Left hindlimb (tissue), 1 donor: ENCODE results near the gene TGFBR1.

Experiments
- DNase-seq: peaks from one replicate; pipeline ENCODE4 v3.0.0-alpha.2; 2018

The TGFBR1 gene

GRCh38 chr9:99108131-99108530, 3.2 kb downstream of the TGFBR1 start:
- no peak for DNase-seq

- DNase-seq: no peak
These were observed 4.6 kb downstream of the TGFBR1 start for GRCh38 chr9:99109522-99109921.

GRCh38 chr9:99112750-99113413, 8.0 kb downstream of the TGFBR1 start:
- no peak for DNase-seq

- no peak for DNase-seq
These were observed 8.6 kb downstream of the TGFBR1 start for GRCh38 chr9:99113414-99114048.

- DNase-seq: no peak
These were observed 9.1 kb downstream of the TGFBR1 start for GRCh38 chr9:99114049-99114440.

GRCh38 chr9:99114846-99115500, 10.1 kb downstream of the TGFBR1 start:
- DNase-seq: no peak

- no peak for DNase-seq
These were observed 11.1 kb downstream of the TGFBR1 start for GRCh38 chr9:99116003-99116411.

GRCh38 chr9:99118782-99119466, 14.0 kb downstream of the TGFBR1 start:
- DNase-seq: no peak

GRCh38 chr9:99119976-99120655, 15.2 kb downstream of the TGFBR1 start:
- no peak for DNase-seq

GRCh38 chr9:99121604-99122003, 16.7 kb downstream of the TGFBR1 start:
- no peak for DNase-seq

GRCh38 chr9:99124534-99125255, 19.8 kb downstream of the TGFBR1 start:
- DNase-seq: no peak

- DNase-seq: no peak
These were observed 20.5 kb downstream of the TGFBR1 start for GRCh38 chr9:99125446-99125845.

GRCh38 chr9:99126312-99126711, 21.4 kb downstream of the TGFBR1 start:
- no peak for DNase-seq

GRCh38 chr9:99127356-99128132, 22.6 kb downstream of the TGFBR1 start:
- no peak for DNase-seq

- DNase-seq: no peak
These were observed 23.2 kb downstream of the TGFBR1 start for GRCh38 chr9:99128133-99128406.

- DNase-seq: no peak
These were observed 24.2 kb downstream of the TGFBR1 start for GRCh38 chr9:99129091-99129490.

GRCh38 chr9:99130069-99130468, 25.2 kb downstream of the TGFBR1 start:
- no peak for DNase-seq

- no peak for DNase-seq
These were observed 28.2 kb downstream of the TGFBR1 start for GRCh38 chr9:99133145-99133544.

GRCh38 chr9:99134893-99135341, 30.0 kb downstream of the TGFBR1 start:
- no peak for DNase-seq

- DNase-seq: no peak
These were observed 30.5 kb downstream of the TGFBR1 start for GRCh38 chr9:99135456-99135855.

- DNase-seq: no peak
These were observed 32.3 kb downstream of the TGFBR1 start for GRCh38 chr9:99137225-99137624.

- DNase-seq: no peak
These were observed 33.0 kb downstream of the TGFBR1 start for GRCh38 chr9:99137891-99138290.
